ENCODE results near the gene MRPL36. TPM values are rescaled to one million over a fixed set of nuclear protein-coding genes. Genes with fewer than 3 reads are reported as not detected.

MRPL36 gene
- total and polyA plus RNA-seq, 2 of the 4 experiments (the other 2 are of a cell fraction), result 85.9 to 103 TPM

GRCh38 chr5:1814183-1815020, 14.8 kb upstream of the MRPL36 start:
- Histone ChIP-seq H3K9ac (ENCODE audit: low read depth, low read length) (no peak overlapping the region), H3K14ac (replicated peaks; ENCODE audit: low read depth, low read length) (no peak overlapping the region), H2BK20ac (ENCODE audit: low read depth, low read length) (no peak overlapping the region), H3K9me3 (ENCODE audit: control insufficient read depth, insufficient read depth, low read length) (no peaks in the 10 kb centered on the region), H3K79me1 (ENCODE audit: low read depth in 1 of 2, low read length in 2 of 2) (peaks cover 15 to 26% of the 10 kb centered on the region in 2 experiments), H3K4ac (ENCODE audit: low read depth, low read length) (no peak overlapping the region), H2AK5ac (ENCODE audit: low read depth, low read length) (no peak overlapping the region), H4K91ac (ENCODE audit: insufficient read depth, low read depth, low read length) (no peak overlapping the region), H3K27ac (ENCODE audit: insufficient read depth, low read length) (no peak overlapping the region), H4K20me1 (ENCODE audit: insufficient read depth, low read length) (no peaks in the 10 kb centered on the region), H3K9me1 (ENCODE audit: insufficient read depth, low read length) (peaks cover 6% of the 10 kb centered on the region; the same call in 1 of the 2 replicates), H3K18ac (ENCODE audit: low read depth, low read length) (no peak overlapping the region), H4K8ac (ENCODE audit: low read depth in 2 of 2, low read length in 2 of 2) (no peak overlapping the region), H3K56ac (ENCODE audit: extremely low read depth, insufficient read depth, low read length) (no peak overlapping the region), H3K4me2 (ENCODE audit: low read depth, low read length) (no peak overlapping the region), H3K27me3 (ENCODE audit: control insufficient read depth, insufficient read depth, low read length) (no peaks in the 10 kb centered on the region), H3K36me3 (ENCODE audit: control insufficient read depth, insufficient read depth, low read length) (peaks cover 58% of the 10 kb centered on the region), H4K5ac (ENCODE audit: low read depth, low read length) (no peak overlapping the region), H2AFZ (replicated peaks; ENCODE audit: low read length, poor library complexity) (no peak overlapping the region), H2BK15ac (ENCODE audit: low read depth, low read length) (no peak overlapping the region), H2AK9ac (replicated peaks; ENCODE audit: low read depth, low read length, poor library complexity) (no peak overlapping the region), H2BK120ac (ENCODE audit: low read depth, low read length) (no peak overlapping the region), H3K4me1 (ENCODE audit: control insufficient read depth, insufficient read depth, low read length) (no peaks in the 10 kb centered on the region), H3K4me3 (ENCODE audit: insufficient read depth, low read depth, low read length) (no peak overlapping the region), H3K23ac (ENCODE audit: low read depth, low read length) (no peak overlapping the region), H2BK5ac (ENCODE audit: low read depth, low read length, poor library complexity, severe bottlenecking) (no peak overlapping the region)
- no TSS peak for BruUV-seq (replicated peaks)
- intact Hi-C loops (cut with micrococcal nuclease), result no loop called here
- POLR2A ChIA-PET (ENCODE audit: unreplicated experiment), result no interaction called here
- dilution Hi-C loops (cut with HindIII; ENCODE audit: low sequenced_read_pairs, unreplicated experiment), result no loop called here
- in situ Hi-C loops (cut with MboI; ENCODE audit: low sequenced_read_pairs), result no loop called here
- ATAC-seq (ENCODE audit: low read depth) (no peak), DNase-seq (no peak)
- 97% methylated on average over 21 of the region's 30 CpGs; no CpG with 5 or more reads in 1 of the 2 experiments for WGBS, 2 experiments (ENCODE audit: extremely low coverage in 2 of 2, insufficient read length in 1 of 2)
- TF ChIP-seq, protein P1, sequence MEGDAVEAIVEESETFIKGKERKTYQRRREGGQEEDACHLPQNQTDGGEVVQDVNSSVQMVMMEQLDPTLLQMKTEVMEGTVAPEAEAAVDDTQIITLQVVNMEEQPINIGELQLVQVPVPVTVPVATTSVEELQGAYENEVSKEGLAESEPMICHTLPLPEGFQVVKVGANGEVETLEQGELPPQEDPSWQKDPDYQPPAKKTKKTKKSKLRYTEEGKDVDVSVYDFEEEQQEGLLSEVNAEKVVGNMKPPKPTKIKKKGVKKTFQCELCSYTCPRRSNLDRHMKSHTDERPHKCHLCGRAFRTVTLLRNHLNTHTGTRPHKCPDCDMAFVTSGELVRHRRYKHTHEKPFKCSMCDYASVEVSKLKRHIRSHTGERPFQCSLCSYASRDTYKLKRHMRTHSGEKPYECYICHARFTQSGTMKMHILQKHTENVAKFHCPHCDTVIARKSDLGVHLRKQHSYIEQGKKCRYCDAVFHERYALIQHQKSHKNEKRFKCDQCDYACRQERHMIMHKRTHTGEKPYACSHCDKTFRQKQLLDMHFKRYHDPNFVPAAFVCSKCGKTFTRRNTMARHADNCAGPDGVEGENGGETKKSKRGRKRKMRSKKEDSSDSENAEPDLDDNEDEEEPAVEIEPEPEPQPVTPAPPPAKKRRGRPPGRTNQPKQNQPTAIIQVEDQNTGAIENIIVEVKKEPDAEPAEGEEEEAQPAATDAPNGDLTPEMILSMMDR (conservative IDR thresholded peaks at IDR 0.05; ENCODE audit: low read depth, low read length), result no peak
- TF ChIP-seq RAD21 (IDR thresholded peaks at IDR 0.05; ENCODE audit: low read length), result no peak
- no peak for TF ChIP-seq CHD1 (IDR thresholded peaks at IDR 0.05; ENCODE audit: low read depth, low read length)
- TF ChIP-seq POLR2A (IDR thresholded peaks at IDR 0.05; ENCODE audit: low read depth, low read length), result no peak
- no peak for TF ChIP-seq RFX5 (IDR thresholded peaks at IDR 0.05; ENCODE audit: low read depth, low read length)
- TF ChIP-seq MAZ (IDR thresholded peaks at IDR 0.05; ENCODE audit: borderline replicate concordance, low read depth, low read length), result no peak
- CTCF ChIA-PET, result no interaction called here

All from IMR-90 (cell line).